Spleen (tissue), 11 donors: ENCODE measurements around the gene FAM117A. TPM values are rescaled to one million over a fixed set of nuclear protein-coding genes. Genes with fewer than 3 reads are reported as not detected.

Experiments
- DNase-seq: peaks from one replicate; pipeline ENCODE4 v3.0.0-alpha.2; 2020
- H3K27ac ChIP-seq, 8 donors: fragments of 200-600 bp; sonication (generic) in 7 of 8; 1 replicate in 4 of 8; 2 replicates in 4 of 8; pipeline versions ENCODE4 v1.5.0 to v1.8.0; 2016 to 2021; ENCODE audit warnings: inconsistent platforms in 4 of 8, mild to moderate bottlenecking in 4 of 8, moderate library complexity in 1 of 8
- H3K27me3 ChIP-seq, 7 donors: fragments of 200-600 bp; sonication (generic) in 6 of 7; replicated peaks in 1 of 7; 1 replicate in 4 of 7; 2 replicates in 3 of 7; pipeline versions ENCODE4 v1.5.0 to v1.8.0; 2016 to 2021; ENCODE audit warnings: inconsistent platforms in 3 of 7, mild to moderate bottlenecking in 1 of 7
- H3K36me3 ChIP-seq, 6 donors: fragments of 200-600 bp; sonication (generic) in 5 of 6; 1 replicate in 4 of 6; 2 replicates in 2 of 6; pipeline versions ENCODE4 v1.5.0 to v1.8.0; 2016 to 2021; ENCODE audit warnings: inconsistent platforms in 2 of 6
- H3K4me1 ChIP-seq, 6 donors: fragments of 200-600 bp; sonication (generic) in 5 of 6; 1 replicate in 3 of 6; 2 replicates in 3 of 6; pipeline versions ENCODE4 v1.5.0 to v1.8.0; 2016 to 2021; ENCODE audit warnings: inconsistent platforms in 3 of 6
- H3K4me3 ChIP-seq, 8 donors: fragments of 200-600 bp; sonication (generic) in 7 of 8; 1 replicate in 4 of 8; 2 replicates in 4 of 8; pipeline versions ENCODE4 v1.5.0 to v1.8.0; 2016 to 2021; ENCODE audit warnings: inconsistent platforms in 4 of 8, mild to moderate bottlenecking in 4 of 8, moderate library complexity in 2 of 8
- H3K9me3 ChIP-seq, 8 donors: fragments of 200-600 bp; sonication (generic) in 7 of 8; 1 replicate in 4 of 8; 2 replicates in 4 of 8; pipeline versions ENCODE4 v1.5.0 to v1.8.0; 2016 to 2021; ENCODE audit warnings: inconsistent platforms in 4 of 8
- POLR2A ChIP-seq, 3 donors: fragments of 450-650 bp; IDR thresholded peaks; one replicate each; pipeline ENCODE4 v1.5.1; 2017; ENCODE audit warnings: antibody characterized with exemption in 3 of 3, mild to moderate bottlenecking in 1 of 3
- POLR2AphosphoS5 ChIP-seq, 3 donors: sonication (generic); formaldehyde crosslinking; IDR thresholded peaks; one replicate each; pipeline ENCODE4 v1.5.1; 2017; ENCODE audit warnings: antibody characterized with exemption in 3 of 3
- WGBS, 5 donors: extraction: QIAGEN DNeasy Blood & Tissue Kit in 3 of 5; methylation state at CpG; one replicate each; pipeline versions ENCODE4 v1.1.5 to v1.1.7; 2013 to 2018; 5-methylcytosine and 5-hydroxymethylcytosine counted together
- intact Hi-C: fragments of 100-400 bp; cut with DNase I; formaldehyde crosslinking; loops from one replicate; pipeline ENCODE4 v1.15.0; 2023; ENCODE audit warnings: low total_unique reads
- polyA plus RNA-seq, 3 donors: library from polyadenylated mRNA; stranded (reverse); fragments of 200-250 nt; gene quantifications; one replicate each; pipeline ENCODE4 v1.2.1, GENCODE V29; 2013
- total RNA-seq, 7 donors: library from RNA; depleted of rRNA in 3 of 7; stranded (reverse); fragments of >200 nt in 3 of 7; fragmentation: NEBNext Ultra II Directional in 4 of 7; extraction: Animal tissue kit (Norgen Biotek cat#: 25700) in 4 of 7; gene quantifications; one replicate each; pipeline versions ENCODE4 v1.1.0 to v1.2.1, GENCODE V29; 2016 to 2021
- TF ChIP-seq, protein P1 (sequence below), 11 experiments: fragments of 200-600 bp in 7 of 11; fragments of 450-650 bp in 4 of 11; sonication (generic) in 4 of 11; IDR thresholded peaks in 8 of 11; conservative IDR thresholded peaks in 3 of 11; 1 replicate in 7 of 11; 2 replicates in 4 of 11; pipeline versions ENCODE4 v1.4.0 to v1.8.0; 2016 to 2021; ENCODE audit warnings: antibody characterized with exemption in 11 of 11, inconsistent platforms in 4 of 11, mild to moderate bottlenecking in 1 of 11
- donor health status: healthy with polysubstance abuse.
- donor health status: DM: no; HTN: no; CAD: no; lungs with moderate emphysema.
- donor health status: DM: no; HTN: no; CAD: no.
- donor health status: Bipolar disorder and iron deficiency.
- donor health status: healthy.
- donor health status: DM: no; HTN: no; CAD: no.
- donor health status: DM: yes; HTN: yes; CAD: no.

FAM117A gene
- total and polyA plus RNA-seq, 10 donors: 15.6 to 87.4 (median 47.4) TPM

DNA sequence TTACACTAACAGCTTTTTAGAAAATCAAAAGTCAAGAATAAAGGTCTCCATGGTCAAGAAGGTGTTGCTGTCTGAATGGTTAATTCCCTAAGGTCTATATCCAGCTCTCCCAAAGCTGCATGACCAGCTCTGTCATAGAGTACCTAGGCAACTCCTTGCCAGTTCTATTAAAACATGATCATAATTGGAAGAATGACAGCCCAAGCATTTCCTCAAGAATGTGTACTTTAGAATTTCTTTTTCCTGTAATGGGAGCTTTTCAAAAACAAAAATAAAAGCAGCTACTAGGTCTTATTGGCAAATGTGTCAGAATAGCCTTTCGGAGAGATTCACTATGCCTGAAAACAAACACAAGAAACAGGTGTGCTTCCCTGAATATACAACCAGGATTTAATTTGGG is 93.9 kb downstream of the FAM117A start:
- H3K4me3 ChIP-seq: no peak overlapping the region
- no peak for DNase-seq
- H3K9me3 ChIP-seq: no peaks in the 10 kb centered on the region
- no peak overlapping the region for H3K27ac ChIP-seq
- peaks cover 0 to 46% (median under 1%) of the 10 kb centered on the region in 6 donors for H3K36me3 ChIP-seq
- no peaks in the 10 kb centered on the region for H3K27me3 ChIP-seq
- peaks cover 14 to 82% (median 62%) of the 10 kb centered on the region in 6 donors for H3K4me1 ChIP-seq
- WGBS, 5 donors: 85 to 97% (median 90%) methylated on average over 1 of the region's 1 CpG
- TF ChIP-seq POLR2AphosphoS5 (IDR thresholded peaks at IDR 0.05) (no peak), POLR2A (IDR thresholded peaks at IDR 0.05) (no peak)
- TF ChIP-seq, protein P1, sequence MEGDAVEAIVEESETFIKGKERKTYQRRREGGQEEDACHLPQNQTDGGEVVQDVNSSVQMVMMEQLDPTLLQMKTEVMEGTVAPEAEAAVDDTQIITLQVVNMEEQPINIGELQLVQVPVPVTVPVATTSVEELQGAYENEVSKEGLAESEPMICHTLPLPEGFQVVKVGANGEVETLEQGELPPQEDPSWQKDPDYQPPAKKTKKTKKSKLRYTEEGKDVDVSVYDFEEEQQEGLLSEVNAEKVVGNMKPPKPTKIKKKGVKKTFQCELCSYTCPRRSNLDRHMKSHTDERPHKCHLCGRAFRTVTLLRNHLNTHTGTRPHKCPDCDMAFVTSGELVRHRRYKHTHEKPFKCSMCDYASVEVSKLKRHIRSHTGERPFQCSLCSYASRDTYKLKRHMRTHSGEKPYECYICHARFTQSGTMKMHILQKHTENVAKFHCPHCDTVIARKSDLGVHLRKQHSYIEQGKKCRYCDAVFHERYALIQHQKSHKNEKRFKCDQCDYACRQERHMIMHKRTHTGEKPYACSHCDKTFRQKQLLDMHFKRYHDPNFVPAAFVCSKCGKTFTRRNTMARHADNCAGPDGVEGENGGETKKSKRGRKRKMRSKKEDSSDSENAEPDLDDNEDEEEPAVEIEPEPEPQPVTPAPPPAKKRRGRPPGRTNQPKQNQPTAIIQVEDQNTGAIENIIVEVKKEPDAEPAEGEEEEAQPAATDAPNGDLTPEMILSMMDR (IDR thresholded peaks at IDR 0.05 in 8 of 11, conservative IDR thresholded peaks at IDR 0.05 in 3 of 11): no peak
- intact Hi-C loops: no loop called here

DNA sequence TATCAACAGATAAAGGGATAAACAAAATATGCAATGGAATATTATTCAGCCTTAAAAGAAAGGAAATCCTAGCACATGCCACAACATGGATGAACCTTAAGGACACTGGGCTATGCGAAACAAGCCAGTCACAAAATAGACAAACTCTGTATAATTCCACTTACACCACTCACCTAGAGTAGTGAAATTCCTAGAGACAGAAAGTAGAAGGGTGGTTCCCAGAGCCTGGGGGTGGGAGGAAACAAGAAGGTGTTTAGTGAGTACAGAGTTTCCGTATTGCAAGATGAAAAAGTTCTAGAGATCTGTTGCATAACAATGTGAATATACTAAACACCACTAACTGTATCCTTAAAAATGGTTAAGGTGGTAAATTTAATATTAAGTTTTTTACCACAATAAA is 96.1 kb downstream of the FAM117A start:
- Histone ChIP-seq H3K27me3 (no peaks in the 10 kb centered on the region), H3K4me1 (peaks cover 7 to 82% (median 61%) of the 10 kb centered on the region in 6 donors), H3K4me3 (no peak overlapping the region), H3K9me3 (no peaks in the 10 kb centered on the region), H3K27ac (peak overlapping the region in 2 of 8 donors; percentile 4 to 18), H3K36me3 (peaks cover 0 to 36% (median under 1%) of the 10 kb centered on the region in 6 donors)
- DNase-seq: no peak
- intact Hi-C loops: no loop called here
- WGBS, 5 donors: 65 to 85% (median 79%) methylated on average over 2 of the region's 2 CpGs
- no peak for TF ChIP-seq POLR2A (IDR thresholded peaks at IDR 0.05)
- TF ChIP-seq, protein P1 (IDR thresholded peaks at IDR 0.05 in 8 of 11, conservative IDR thresholded peaks at IDR 0.05 in 3 of 11): no peak

DNA sequence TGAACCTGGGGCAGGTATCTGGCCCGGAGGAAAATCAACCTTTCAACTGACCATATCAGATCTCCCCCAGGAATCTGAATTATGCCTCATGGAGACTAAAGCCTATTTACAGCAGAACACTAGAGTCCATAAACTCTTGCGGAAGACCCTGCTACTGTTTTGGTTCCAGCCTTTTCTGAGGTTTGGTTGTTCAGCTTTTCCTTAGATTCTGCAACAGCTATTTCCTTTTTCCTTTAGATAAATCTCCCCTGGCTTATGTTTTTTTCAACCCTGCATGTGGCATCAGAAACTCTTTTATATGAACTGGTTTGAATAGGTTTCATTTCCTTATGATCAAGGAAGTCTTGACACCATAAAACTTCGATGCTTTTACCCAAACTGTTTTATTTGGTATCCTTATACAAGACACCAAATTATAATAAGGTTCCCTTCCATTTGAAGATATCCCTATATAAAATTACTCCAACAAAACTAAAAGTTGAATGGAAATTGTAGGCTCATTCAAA is 99.2 kb downstream of the FAM117A start:
- no peak for DNase-seq
- TF ChIP-seq POLR2A (IDR thresholded peaks at IDR 0.05) (no peak), POLR2AphosphoS5 (IDR thresholded peaks at IDR 0.05) (no peak)
- TF ChIP-seq, protein P1 (IDR thresholded peaks at IDR 0.05 in 8 of 11, conservative IDR thresholded peaks at IDR 0.05 in 3 of 11): no peak
- Histone ChIP-seq H3K27me3 (no peaks in the 10 kb centered on the region), H3K27ac (peak overlapping the region in 2 of 8 donors; percentile 10 to 37), H3K4me1 (peaks cover 3 to 75% (median 37%) of the 10 kb centered on the region in 6 donors), H3K9me3 (no peaks in the 10 kb centered on the region), H3K36me3 (peaks cover 0 to 52% (median 1%) of the 10 kb centered on the region in 6 donors), H3K4me3 (no peak overlapping the region)
- WGBS, 5 donors: 59 to 73% (median 67%) methylated on average over 3 of the region's 3 CpGs
- intact Hi-C loops: no loop called here

Other genes with a start within 250 kb of the FAM117A start
- gene NXPH3, start 188.3 kb downstream of the FAM117A start, total RNA-seq: 1 to 10 TPM in 5 of 7 donors, under 1 TPM in 2; 0.37 to 3.3 (median 2.0) TPM
- gene NXPH3, start 188.3 kb downstream of the FAM117A start, polyA plus RNA-seq: under 1 TPM; 0.37 to 0.48 (median 0.38) TPM
- 10 to 100 TPM; 54.6 to 86.4 (median 77.5) TPM for gene SPOP, start 86.0 kb downstream of the FAM117A start, total RNA-seq
- 10 to 100 TPM; 23.7 to 35.7 (median 29.9) TPM for gene SPOP, start 86.0 kb downstream of the FAM117A start, polyA plus RNA-seq
- gene SLC35B1, start 56.2 kb downstream of the FAM117A start, total RNA-seq: 10 to 100 TPM; 37.0 to 69.9 (median 48.5) TPM
- 10 to 100 TPM; 23.7 to 42.0 (median 37.5) TPM for gene SLC35B1, start 56.2 kb downstream of the FAM117A start, polyA plus RNA-seq
- 10 to 100 TPM; 38.1 to 81.2 (median 65.0) TPM for gene KAT7, start 24.6 kb upstream of the FAM117A start, total RNA-seq
- gene KAT7, start 24.6 kb upstream of the FAM117A start, polyA plus RNA-seq: 10 to 100 TPM in 1 of 3 donors, 1 to 10 TPM in 2; 5.9 to 11.4 (median 8.0) TPM
- gene TAC4, start 83.9 kb upstream of the FAM117A start, total RNA-seq: not detected
- not detected for gene TAC4, start 83.9 kb upstream of the FAM117A start, polyA plus RNA-seq
- gene DLX4, start 205.1 kb upstream of the FAM117A start, total RNA-seq: 1 to 10 TPM in 1 of 7 donors, under 1 TPM in 4, not detected in 2; 0.23 to 1.1 (median 0.57) TPM
- gene DLX4, start 205.1 kb upstream of the FAM117A start, polyA plus RNA-seq: under 1 TPM; 0.09 to 0.29 (median 0.22) TPM
- not detected for gene DLX3, start 231.1 kb upstream of the FAM117A start, total RNA-seq
- gene DLX3, start 231.1 kb upstream of the FAM117A start, polyA plus RNA-seq: under 1 TPM in 1 of 3 donors, not detected in 2; 0.02 TPM